Natural killer cell (primary cell): Measurements from ENCODE around the gene BSND. TPM values are rescaled to one million over a fixed set of nuclear protein-coding genes. Genes with fewer than 3 reads are reported as not detected.

ENCODE experiments used
- ATAC-seq, 3 donors: fragments of 150-1000 bp in 2 of 3; fragments of 200-7000 bp in 1 of 3; cut with Tn5 transposase; 1 replicate in 1 of 3; 2 replicates in 2 of 3; pipeline ENCODE4 v1.10.0; 2021; ENCODE audit warnings: mild to moderate bottlenecking in 2 of 3, moderate library complexity in 2 of 3
- DNase-seq, 2 donors: peaks; one replicate each; pipeline versions ENCODE4 v3.0.0 to v3.0.0-alpha.2; 2013 to 2021; ENCODE audit warnings: mixed read lengths in 1 of 2
- H3K27ac ChIP-seq: one replicate; pipeline ENCODE4 v1.5.1; 2013; ENCODE audit warnings: mild to moderate bottlenecking, low read length
- H3K27me3 ChIP-seq: one replicate; pipeline ENCODE4 v1.6.1; 2013; ENCODE audit warnings: low read length; ENCODE audit not compliant: control insufficient read depth, insufficient read depth
- H3K36me3 ChIP-seq: one replicate; pipeline ENCODE4 v1.6.1; 2013; ENCODE audit warnings: low read length; ENCODE audit not compliant: control insufficient read depth, insufficient read depth
- H3K4me1 ChIP-seq: one replicate; pipeline ENCODE4 v1.6.1; 2013; ENCODE audit warnings: low read length; ENCODE audit not compliant: control insufficient read depth, insufficient read depth
- H3K4me3 ChIP-seq: one replicate; pipeline ENCODE4 v1.5.1; 2013; ENCODE audit warnings: low read length
- H3K9me3 ChIP-seq: one replicate; pipeline ENCODE4 v1.6.1; 2013; ENCODE audit warnings: low read length; ENCODE audit not compliant: control insufficient read depth, insufficient read depth
- H3K27ac Mint-ChIP-seq, 2 donors: one replicate each; pipeline ENCODE4 v1.8.0; 2022; ENCODE audit warnings: mild to moderate bottlenecking in 2 of 2, mixed read lengths in 2 of 2, moderate library complexity in 1 of 2
- H3K27me3 Mint-ChIP-seq, 2 donors: one replicate each; pipeline ENCODE4 v1.8.0; 2022; ENCODE audit warnings: low read depth in 2 of 2, mixed read lengths in 2 of 2
- H3K36me3 Mint-ChIP-seq: one replicate; pipeline ENCODE4 v1.8.0; 2022; ENCODE audit warnings: mixed read lengths
- H3K4me1 Mint-ChIP-seq, 2 donors: one replicate each; pipeline ENCODE4 v1.8.0; 2022; ENCODE audit warnings: mixed read lengths in 2 of 2
- H3K4me3 Mint-ChIP-seq: one replicate; pipeline ENCODE4 v1.8.0; 2022; ENCODE audit warnings: mild to moderate bottlenecking, moderate library complexity, mixed read lengths
- H3K9me3 Mint-ChIP-seq, 2 donors: one replicate each; pipeline ENCODE4 v1.8.0; 2022; ENCODE audit warnings: mixed read lengths in 2 of 2
- CTCF ChIP-seq: fragments of 200-600 bp; IDR thresholded peaks from one replicate; pipeline ENCODE4 v1.8.0; 2022; ENCODE audit warnings: antibody characterized with exemption
- WGBS: methylation state at CpG from one replicate; pipeline ENCODE4 v1.1.7; 2013; ENCODE audit warnings: missing lambda C conversion rate; ENCODE audit not compliant: insufficient coverage; 5-methylcytosine and 5-hydroxymethylcytosine counted together
- intact Hi-C: fragments of 100-400 bp; cut with micrococcal nuclease; formaldehyde crosslinking; loops from one replicate; pipeline ENCODE4 v1.14.2; 2022
- total RNA-seq, 4 donors: library from RNA; stranded (reverse); fragments of 120-200 nt in 1 of 4; gene quantifications; one replicate each; pipeline versions ENCODE4 v1.2.3 to v1.2.4, GENCODE V29; 2013 to 2022

The BSND gene
- total RNA-seq, 3 donors from 2014 or later (not counting 1 experiment from before 2014, with no cell fraction given), result not detected

GRCh38 chr1:55057270-55057955 is 58.7 kb downstream of the BSND start:
- no peak for ATAC-seq
- no peaks in the 10 kb centered on the region for H3K27me3 ChIP-seq
- Mint-ChIP-seq H3K4me1 (peaks cover 0 to 9% of the 10 kb centered on the region in 2 donors), H3K27me3 (no peaks in the 10 kb centered on the region), H3K9me3 (no peaks in the 10 kb centered on the region), H3K27ac (no peak overlapping the region), H3K36me3 (no peaks in the 10 kb centered on the region), H3K4me3 (no peak overlapping the region)
- H3K4me1 ChIP-seq, result no peaks in the 10 kb centered on the region
- H3K36me3 ChIP-seq, result no peaks in the 10 kb centered on the region
- intact Hi-C loops, result no loop called here
- TF ChIP-seq CTCF, result no peak
- WGBS, result 84% methylated on average over 15 of the region's 15 CpGs
- H3K27ac ChIP-seq, result no peak overlapping the region
- no peak overlapping the region for H3K4me3 ChIP-seq
- H3K9me3 ChIP-seq, result no peaks in the 10 kb centered on the region
- DNase-seq, result no peak

GRCh38 chr1:55057956-55058298 is 59.2 kb downstream of the BSND start:
- Histone ChIP-seq H3K36me3 (no peaks in the 10 kb centered on the region), H3K27me3 (no peaks in the 10 kb centered on the region), H3K9me3 (no peaks in the 10 kb centered on the region), H3K4me1 (no peaks in the 10 kb centered on the region), H3K27ac (no peak overlapping the region), H3K4me3 (no peak overlapping the region)
- DNase-seq, result no peak
- Mint-ChIP-seq H3K4me3 (no peak overlapping the region), H3K9me3 (no peaks in the 10 kb centered on the region), H3K36me3 (no peaks in the 10 kb centered on the region), H3K27me3 (no peaks in the 10 kb centered on the region), H3K4me1 (peaks cover 0 to 9% of the 10 kb centered on the region in 2 donors), H3K27ac (no peak overlapping the region)
- ATAC-seq, result no peak
- intact Hi-C loops, result no loop called here
- WGBS, result 83% methylated on average over 6 of the region's 6 CpGs
- TF ChIP-seq CTCF, result no peak

GRCh38 chr1:55059302-55060132 is 60.8 kb downstream of the BSND start:
- Histone ChIP-seq H3K27ac (no peak overlapping the region), H3K27me3 (no peaks in the 10 kb centered on the region), H3K4me3 (no peak overlapping the region), H3K36me3 (no peaks in the 10 kb centered on the region), H3K4me1 (no peaks in the 10 kb centered on the region), H3K9me3 (no peaks in the 10 kb centered on the region)
- H3K27ac Mint-ChIP-seq, result peak overlapping the region in 1 of 2 donors; percentile 41
- ATAC-seq (no peak), DNase-seq (no peak)
- intact Hi-C loops, result no loop called here
- WGBS, result 83% methylated on average over 14 of the region's 14 CpGs
- H3K9me3 Mint-ChIP-seq, result no peaks in the 10 kb centered on the region
- H3K4me3 Mint-ChIP-seq, result no peak overlapping the region
- TF ChIP-seq CTCF, result no peak
- peaks cover 0 to 9% of the 10 kb centered on the region in 2 donors for H3K4me1 Mint-ChIP-seq
- no peaks in the 10 kb centered on the region for H3K27me3 Mint-ChIP-seq
- no peaks in the 10 kb centered on the region for H3K36me3 Mint-ChIP-seq
